Measurements from ENCODE around the gene RASGRF2. TPM values are rescaled to one million over a fixed set of nuclear protein-coding genes. Genes with fewer than 3 reads are reported as not detected.

Gene RASGRF2
- total and polyA plus RNA-seq, 2 of the 8 experiments (the other 6 are each of a cell fraction or from before 2014, with no cell fraction given), result 2.6 to 29.5 TPM

DNA sequence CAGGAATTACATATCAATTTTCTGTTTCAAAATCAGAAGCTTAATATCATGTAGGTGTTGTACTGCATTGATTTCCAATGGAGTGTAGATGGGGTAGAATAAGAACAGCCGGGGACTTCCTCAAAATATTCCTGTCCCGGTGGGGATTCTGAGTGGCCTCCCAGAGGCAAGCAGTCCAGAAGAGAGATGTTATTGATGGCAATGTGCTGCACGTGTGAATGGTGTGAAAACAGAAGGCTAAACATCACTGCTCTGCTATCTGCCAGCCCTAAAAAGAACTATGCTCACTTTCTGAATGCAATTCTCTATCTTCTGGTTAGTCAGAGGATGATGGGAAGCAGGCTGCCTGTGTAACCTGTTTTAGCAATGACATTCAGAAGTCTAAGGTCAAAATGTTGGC lies 181.9 kb downstream of the RASGRF2 start:
- H3K18ac ChIP-seq (ENCODE audit: extremely low read depth, low read length), result no peak overlapping the region
- H3K4ac ChIP-seq (replicated peaks; ENCODE audit: insufficient read length, low read depth, low read length), result no peak overlapping the region
- no peaks in the 10 kb centered on the region for H3K9me3 ChIP-seq (ENCODE audit: insufficient read depth in 2 of 2, low read depth in 1 of 2, low read length in 1 of 2)
- H3K4me3 ChIP-seq (ENCODE audit: extremely low read depth in 1 of 4, insufficient read depth in 2 of 4, low read depth in 3 of 4, low read length in 4 of 4), result no peak overlapping the region
- H3K27ac ChIP-seq (ENCODE audit: low read depth, low read length), result no peak overlapping the region
- H3K23ac ChIP-seq (ENCODE audit: insufficient read length), result no peak overlapping the region
- no peak overlapping the region for H3K14ac ChIP-seq (ENCODE audit: insufficient read length)
- no peak overlapping the region for H3K4me2 ChIP-seq (ENCODE audit: insufficient read depth in 1 of 2, low read depth in 2 of 2, low read length in 2 of 2)
- H2BK20ac ChIP-seq (ENCODE audit: low read length), result no peak overlapping the region
- H4K8ac ChIP-seq (ENCODE audit: extremely low read depth, insufficient read depth, low read length), result no peak overlapping the region
- no peak overlapping the region for H3K56ac ChIP-seq (replicated peaks; ENCODE audit: insufficient read length, low read depth, low read length)
- H3K27me3 ChIP-seq (replicated peaks in 1 of 4; ENCODE audit: control insufficient read depth in 3 of 4, extremely low read depth in 1 of 4, insufficient read depth in 3 of 4, low read length in 3 of 4), result no peaks in the 10 kb centered on the region
- 92% methylated on average over 3 of the region's 3 CpGs; no CpG with 5 or more reads in 1 of the 2 experiments for WGBS, 2 experiments (ENCODE audit: extremely low coverage in 1 of 2, insufficient coverage in 1 of 2, insufficient read length in 1 of 2, insufficient replicate concordance in 2 of 2, low coverage in 1 of 2, low lambda C conversion rate in 2 of 2, missing lambda C conversion rate in 1 of 2)
- POLR2A ChIA-PET (ENCODE audit: partially characterized antibody), result no interaction called here
- no peaks in the 10 kb centered on the region; the same call in 1 of the 2 replicates for H3K23me2 ChIP-seq (ENCODE audit: low read depth, low read length)
- H2BK120ac ChIP-seq (replicated peaks; ENCODE audit: low read depth, low read length), result no peak overlapping the region
- H2BK12ac ChIP-seq (ENCODE audit: low read depth, low read length), result no peak overlapping the region
- H2AK5ac ChIP-seq (ENCODE audit: low read depth, low read length), result no peak overlapping the region
- no peak overlapping the region for H4K91ac ChIP-seq (replicated peaks; ENCODE audit: insufficient read length, low read length)
- no peak overlapping the region for H2BK15ac ChIP-seq (ENCODE audit: low read length)
- no peaks in the 10 kb centered on the region for H3K79me2 ChIP-seq (ENCODE audit: control insufficient read depth in 1 of 2, insufficient read depth in 2 of 2, low read length in 2 of 2)
- no peak for FAIRE-seq
- no peak overlapping the region for H2BK5ac ChIP-seq (ENCODE audit: low read depth, low read length)
- no peak overlapping the region for H3K9ac ChIP-seq (replicated peaks in 1 of 4; ENCODE audit: extremely low read depth in 1 of 4, low read depth in 3 of 4, low read length in 3 of 4)
- no peaks in the 10 kb centered on the region for H4K20me1 ChIP-seq (replicated peaks in 1 of 2; ENCODE audit: control insufficient read depth in 1 of 2, insufficient read depth in 2 of 2, low read length in 2 of 2)
- H3K4me1 ChIP-seq (replicated peaks in 1 of 4; ENCODE audit: control insufficient read depth in 3 of 4, insufficient read depth in 4 of 4, low read length in 3 of 4), result no peaks in the 10 kb centered on the region
- no peak overlapping the region for H4K5ac ChIP-seq (ENCODE audit: insufficient read length, low read depth, low read length)
- H2AFZ ChIP-seq (ENCODE audit: low read length), result no peak overlapping the region
- no peak for DNase-seq (ENCODE audit: low read depth in 1 of 2, low spot score in 2 of 2)
- CTCF ChIA-PET (ENCODE audit: partially characterized antibody), result interaction anchor here (1.0 kb wide), 1 partner anchor 22 kb away, joined by 3 read pairs; no protein-coding TSS in a partner anchor
- H3K36me3 ChIP-seq (ENCODE audit: control insufficient read depth in 2 of 4, insufficient read depth in 4 of 4, low read length in 3 of 4), result no peaks in the 10 kb centered on the region
- H3K79me1 ChIP-seq (ENCODE audit: low read depth, low read length), result no peaks in the 10 kb centered on the region
- TF ChIP-seq JUND (IDR thresholded peaks at IDR 0.05; ENCODE audit: low read length), result no peak
- no peak for TF ChIP-seq GTF2F1 (IDR thresholded peaks at IDR 0.05; ENCODE audit: borderline replicate concordance, low read depth, low read length)
- no peak for TF ChIP-seq PHF8 (conservative IDR thresholded peaks at IDR 0.05; ENCODE audit: low read depth, low read length)
- TF ChIP-seq GABPA (IDR thresholded peaks at IDR 0.05; ENCODE audit: borderline replicate concordance, insufficient read depth, low read length), result no peak
- no peak for TF ChIP-seq SIX5 (IDR thresholded peaks at IDR 0.05; ENCODE audit: low read depth, low read length)
- TF ChIP-seq SIRT6 (IDR thresholded peaks at IDR 0.05; ENCODE audit: low read length), result no peak
- no peak for TF ChIP-seq NANOG (IDR thresholded peaks at IDR 0.05; ENCODE audit: insufficient read depth, low read depth, low read length, poor library complexity, severe bottlenecking)
- no peak for TF ChIP-seq FOSL1 (IDR thresholded peaks at IDR 0.05; ENCODE audit: insufficient read depth, low read depth, low read length)
- TF ChIP-seq RXRA (IDR thresholded peaks at IDR 0.05; ENCODE audit: insufficient read depth, low read depth, low read length), result no peak
- no peak for TF ChIP-seq POLR2AphosphoS5 (IDR thresholded peaks at IDR 0.05; ENCODE audit: low read depth, low read length)

Data from H1 (cell line).